Peyer's patch (tissue), 4 donors: ENCODE measurements around the gene CHCHD3. TPM values are rescaled to one million over a fixed set of nuclear protein-coding genes. Genes with fewer than 3 reads are reported as not detected.

Source experiments
- DNase-seq, 3 donors: peaks; one replicate each; pipeline ENCODE4 v3.0.0-alpha.2; 2017 to 2019
- H3K27ac ChIP-seq, 4 donors: fragments of 200-600 bp; sonication (generic); one replicate each; pipeline ENCODE4 v1.5.1; 2016 to 2019
- H3K27me3 ChIP-seq, 2 donors: fragments of 200-600 bp; sonication (generic); one replicate each; pipeline ENCODE4 v1.5.1; 2019
- H3K36me3 ChIP-seq, 3 donors: fragments of 200-600 bp; sonication (generic); one replicate each; pipeline ENCODE4 v1.5.1; 2016 to 2019
- H3K4me1 ChIP-seq, 4 donors: fragments of 200-600 bp; sonication (generic); one replicate each; pipeline ENCODE4 v1.5.1; 2016 to 2019
- H3K4me3 ChIP-seq, 4 donors: fragments of 200-600 bp; sonication (generic); 1 replicate in 3 of 4; 2 replicates in 1 of 4; pipeline ENCODE4 v1.5.1; 2016 to 2019; ENCODE audit warnings: mild to moderate bottlenecking in 1 of 4
- H3K9me3 ChIP-seq, 4 donors: fragments of 200-600 bp; sonication (generic); one replicate each; pipeline ENCODE4 v1.5.1; 2016 to 2019; ENCODE audit warnings: mild to moderate bottlenecking in 1 of 4
- POLR2A ChIP-seq, 2 donors: fragments of 450-650 bp; IDR thresholded peaks; one replicate each; pipeline ENCODE4 v1.5.1; 2017; ENCODE audit warnings: antibody characterized with exemption in 2 of 2, mild to moderate bottlenecking in 2 of 2, moderate library complexity in 2 of 2
- total RNA-seq, 4 donors: library from RNA; depleted of rRNA; stranded (reverse); fragments of >200 nt; gene quantifications; one replicate each; pipeline ENCODE4 v1.1.0, GENCODE V29; 2016
- TF ChIP-seq, protein P1 (sequence below), 6 experiments: fragments of 450-650 bp in 4 of 6; fragments of 200-600 bp in 2 of 6; sonication (generic) in 1 of 6; IDR thresholded peaks; one replicate each; pipeline ENCODE4 v1.5.1; 2017 to 2019; ENCODE audit warnings: antibody characterized with exemption in 6 of 6, mild to moderate bottlenecking in 3 of 6, moderate library complexity in 1 of 6

Gene CHCHD3
- total RNA-seq, 4 donors from 2014 or later, result 53.9 to 114 (median 84.0) TPM

DNA sequence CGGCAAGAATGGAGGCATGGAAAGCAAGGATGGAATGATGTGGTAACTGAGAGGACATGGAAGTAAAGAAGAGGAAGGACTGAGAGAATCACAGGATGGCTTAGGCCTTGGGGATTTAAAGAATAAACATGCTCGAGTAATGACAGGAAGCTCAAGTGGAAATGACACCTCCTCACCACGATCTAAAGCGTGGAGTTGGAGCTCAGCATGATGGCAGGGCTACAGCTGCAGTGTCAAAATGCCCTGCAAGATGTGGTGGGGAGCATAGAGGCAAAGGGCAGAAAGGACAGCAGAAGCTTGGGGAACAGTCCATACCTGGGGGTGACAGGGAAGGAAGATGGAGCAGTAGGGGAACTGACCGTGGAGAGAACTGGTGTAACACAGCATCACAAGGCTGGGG, 276.1 kb downstream of the CHCHD3 start:
- H3K4me1 ChIP-seq, result no peaks in the 10 kb centered on the region
- no peak overlapping the region for H3K27ac ChIP-seq
- peaks cover 0 to under 1% (median 0%) of the 10 kb centered on the region in 3 donors for H3K36me3 ChIP-seq
- TF ChIP-seq POLR2A (IDR thresholded peaks at IDR 0.05), result no peak
- TF ChIP-seq, protein P1, sequence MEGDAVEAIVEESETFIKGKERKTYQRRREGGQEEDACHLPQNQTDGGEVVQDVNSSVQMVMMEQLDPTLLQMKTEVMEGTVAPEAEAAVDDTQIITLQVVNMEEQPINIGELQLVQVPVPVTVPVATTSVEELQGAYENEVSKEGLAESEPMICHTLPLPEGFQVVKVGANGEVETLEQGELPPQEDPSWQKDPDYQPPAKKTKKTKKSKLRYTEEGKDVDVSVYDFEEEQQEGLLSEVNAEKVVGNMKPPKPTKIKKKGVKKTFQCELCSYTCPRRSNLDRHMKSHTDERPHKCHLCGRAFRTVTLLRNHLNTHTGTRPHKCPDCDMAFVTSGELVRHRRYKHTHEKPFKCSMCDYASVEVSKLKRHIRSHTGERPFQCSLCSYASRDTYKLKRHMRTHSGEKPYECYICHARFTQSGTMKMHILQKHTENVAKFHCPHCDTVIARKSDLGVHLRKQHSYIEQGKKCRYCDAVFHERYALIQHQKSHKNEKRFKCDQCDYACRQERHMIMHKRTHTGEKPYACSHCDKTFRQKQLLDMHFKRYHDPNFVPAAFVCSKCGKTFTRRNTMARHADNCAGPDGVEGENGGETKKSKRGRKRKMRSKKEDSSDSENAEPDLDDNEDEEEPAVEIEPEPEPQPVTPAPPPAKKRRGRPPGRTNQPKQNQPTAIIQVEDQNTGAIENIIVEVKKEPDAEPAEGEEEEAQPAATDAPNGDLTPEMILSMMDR (IDR thresholded peaks at IDR 0.05), result no peak
- H3K9me3 ChIP-seq, result no peaks in the 10 kb centered on the region
- DNase-seq, result no peak
- H3K4me3 ChIP-seq, result no peak overlapping the region
- no peaks in the 10 kb centered on the region for H3K27me3 ChIP-seq

DNA sequence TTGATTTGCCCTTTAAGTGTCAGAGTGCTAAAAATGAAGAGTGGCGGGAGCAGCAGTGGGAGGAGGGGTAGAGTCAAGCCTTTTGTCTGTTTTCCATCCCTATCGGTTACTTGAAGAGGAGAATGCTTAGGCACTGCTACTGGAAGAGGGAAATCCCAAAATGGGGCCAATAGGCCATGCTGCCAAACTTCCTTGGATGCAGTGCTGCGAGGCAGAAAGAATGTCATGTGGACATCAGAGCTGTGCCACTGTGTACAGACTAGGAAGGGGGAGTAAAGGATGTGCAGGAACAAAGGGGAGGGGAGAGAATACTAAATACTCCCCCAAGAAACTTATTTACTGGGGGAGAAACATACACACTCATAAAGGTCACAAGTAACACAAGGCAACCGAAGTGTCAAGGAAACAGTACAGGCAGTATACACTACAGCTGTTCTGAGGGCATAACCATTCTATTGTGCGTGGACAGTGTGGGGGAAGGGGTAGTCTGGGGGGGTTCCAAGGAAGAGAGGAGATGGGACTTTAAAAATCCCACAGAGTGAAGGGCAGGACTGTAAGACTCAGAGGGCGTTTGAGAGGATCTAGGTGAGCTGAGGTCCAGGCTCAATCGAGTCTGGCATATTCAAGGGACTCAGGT, 276.9 kb downstream of the CHCHD3 start:
- DNase-seq, result no peak
- Histone ChIP-seq H3K4me1 (no peaks in the 10 kb centered on the region), H3K9me3 (no peaks in the 10 kb centered on the region), H3K36me3 (no peaks in the 10 kb centered on the region), H3K27me3 (no peaks in the 10 kb centered on the region), H3K4me3 (no peak overlapping the region), H3K27ac (no peak overlapping the region)
- no peak for TF ChIP-seq POLR2A (IDR thresholded peaks at IDR 0.05)
- TF ChIP-seq, protein P1 (IDR thresholded peaks at IDR 0.05), result no peak

DNA sequence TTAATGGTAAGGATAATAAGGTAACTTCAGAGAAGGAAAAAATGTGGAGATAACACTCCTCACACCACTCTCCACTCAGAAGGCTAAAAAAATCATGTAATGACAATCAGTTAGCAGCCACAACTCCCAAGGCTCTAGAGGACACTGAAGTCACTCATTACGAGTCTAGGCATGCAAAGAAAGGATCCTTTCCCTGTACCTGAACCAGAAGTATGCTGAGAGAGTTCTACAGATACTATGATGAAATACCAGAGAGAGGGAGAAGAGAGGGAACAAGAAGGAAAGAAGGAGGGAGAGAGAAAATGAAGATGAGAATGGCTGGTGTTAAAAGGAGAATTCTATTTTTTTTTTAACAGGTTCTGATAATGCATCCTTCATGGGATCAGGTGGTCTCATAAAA, 281.4 kb downstream of the CHCHD3 start:
- H3K4me3 ChIP-seq, result no peak overlapping the region
- no peaks in the 10 kb centered on the region for H3K4me1 ChIP-seq
- TF ChIP-seq, protein P1 (IDR thresholded peaks at IDR 0.05), result no peak
- TF ChIP-seq POLR2A (IDR thresholded peaks at IDR 0.05), result no peak
- H3K9me3 ChIP-seq, result no peaks in the 10 kb centered on the region
- DNase-seq, result no peak
- H3K36me3 ChIP-seq, result no peaks in the 10 kb centered on the region
- no peaks in the 10 kb centered on the region for H3K27me3 ChIP-seq
- H3K27ac ChIP-seq, result no peak overlapping the region

DNA sequence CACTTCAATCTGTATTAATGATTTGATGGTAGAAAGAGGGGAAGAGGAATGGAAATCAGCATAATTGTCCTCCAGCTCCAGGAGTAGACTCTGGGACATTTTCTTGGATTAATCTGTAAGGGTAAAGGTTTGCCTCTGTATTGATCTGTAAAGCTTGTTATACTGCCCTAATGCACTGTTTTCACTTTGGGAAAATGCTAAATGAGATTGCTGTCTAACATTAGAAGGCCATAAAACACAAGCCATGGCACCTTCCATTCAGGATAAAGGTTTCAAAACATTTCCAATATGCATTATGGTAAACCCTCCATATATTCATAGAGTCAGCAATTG, 282.8 kb downstream of the CHCHD3 start:
- no peaks in the 10 kb centered on the region for H3K36me3 ChIP-seq
- no peak overlapping the region for H3K4me3 ChIP-seq
- H3K27ac ChIP-seq, result no peak overlapping the region
- no peaks in the 10 kb centered on the region for H3K9me3 ChIP-seq
- H3K4me1 ChIP-seq, result no peaks in the 10 kb centered on the region
- H3K27me3 ChIP-seq, result no peaks in the 10 kb centered on the region
- no peak for DNase-seq
- TF ChIP-seq POLR2A (IDR thresholded peaks at IDR 0.05), result no peak
- TF ChIP-seq, protein P1 (IDR thresholded peaks at IDR 0.05), result no peak

DNA sequence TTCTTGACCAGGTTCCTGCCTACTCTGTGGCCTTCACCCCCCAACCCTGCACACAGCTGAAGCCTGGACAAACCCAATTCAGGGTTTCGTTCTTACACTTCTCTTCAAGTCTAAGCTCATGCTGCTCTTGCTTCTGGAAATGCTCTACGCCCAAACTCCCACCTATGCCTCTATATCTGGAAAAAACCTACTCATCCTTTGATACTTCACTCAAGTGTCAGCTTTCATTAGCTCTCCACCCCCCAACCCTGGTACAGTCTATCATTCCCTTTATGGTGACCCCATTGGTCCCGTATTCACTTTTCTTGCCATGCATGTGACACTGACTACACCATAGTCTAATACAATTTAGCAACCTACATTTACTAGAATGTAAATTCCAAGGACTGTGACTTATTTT, 284.7 kb downstream of the CHCHD3 start:
- Histone ChIP-seq H3K27ac (no peak overlapping the region), H3K27me3 (no peaks in the 10 kb centered on the region), H3K9me3 (no peaks in the 10 kb centered on the region), H3K4me3 (no peak overlapping the region), H3K4me1 (no peaks in the 10 kb centered on the region), H3K36me3 (peaks cover 0 to 5% (median 0%) of the 10 kb centered on the region in 3 donors)
- no peak for DNase-seq
- TF ChIP-seq, protein P1 (IDR thresholded peaks at IDR 0.05), result no peak

DNA sequence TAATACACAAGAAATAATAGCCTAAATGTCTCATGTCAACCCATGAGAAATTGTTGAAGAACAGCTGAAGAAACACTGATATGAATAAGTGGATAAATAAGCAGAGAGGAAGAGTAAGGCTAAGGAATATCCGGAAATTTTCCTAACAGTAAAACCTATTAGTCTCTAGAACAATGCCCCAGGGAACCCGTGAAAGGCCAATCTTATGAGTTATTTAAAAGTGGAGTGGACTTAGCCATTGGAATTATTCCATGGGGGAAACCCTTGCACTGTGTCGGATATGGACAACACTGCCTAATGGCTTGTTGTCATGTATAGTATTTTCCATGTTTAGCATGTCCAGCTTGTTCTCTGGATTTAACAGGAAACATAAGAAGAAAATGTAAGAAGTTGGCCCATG, 288.4 kb downstream of the CHCHD3 start:
- no peaks in the 10 kb centered on the region for H3K9me3 ChIP-seq
- DNase-seq, result no peak
- no peak overlapping the region for H3K4me3 ChIP-seq
- TF ChIP-seq, protein P1 (IDR thresholded peaks at IDR 0.05), result no peak
- no peak for TF ChIP-seq POLR2A (IDR thresholded peaks at IDR 0.05)
- peaks cover 0 to 5% (median 0%) of the 10 kb centered on the region in 3 donors for H3K36me3 ChIP-seq
- no peaks in the 10 kb centered on the region for H3K4me1 ChIP-seq
- H3K27ac ChIP-seq, result no peak overlapping the region
- no peaks in the 10 kb centered on the region for H3K27me3 ChIP-seq
